Trophoblast cell (in vitro differentiated cells and primary cell): ENCODE measurements around the gene NAIF1.
"Not testable (repeated sequence)": the region's sequence is repeated elsewhere in the genome, so short reads cannot be mapped to it uniquely, and the experiment has no call there.

Experiments used
- DNase-seq, 2 donors: peaks; one replicate each; pipeline ENCODE4 v3.0.0-alpha.2; 2016
- H2AFZ ChIP-seq: 2 replicates; pipeline ENCODE4 v1.6.1; 2013; ENCODE audit warnings: low read length, moderate library complexity, mild to moderate bottlenecking; ENCODE audit not compliant: insufficient read depth, poor library complexity
- H2AK5ac ChIP-seq: 2 replicates; pipeline ENCODE4 v1.6.1; 2013; ENCODE audit warnings: mild to moderate bottlenecking, low read length
- H2BK120ac ChIP-seq: 2 replicates; pipeline ENCODE4 v1.6.1; 2013; ENCODE audit warnings: low read length, mild to moderate bottlenecking, moderate library complexity; ENCODE audit not compliant: insufficient read depth, poor library complexity
- H2BK12ac ChIP-seq: 2 replicates; pipeline ENCODE4 v1.6.1; 2013; ENCODE audit warnings: mild to moderate bottlenecking, low read length, moderate library complexity
- H2BK5ac ChIP-seq: 2 replicates; pipeline ENCODE4 v1.6.1; 2013; ENCODE audit warnings: low read length, low read depth, moderate library complexity, mild to moderate bottlenecking; ENCODE audit not compliant: poor library complexity
- H3K14ac ChIP-seq: 2 replicates; pipeline ENCODE4 v1.6.1; 2013; ENCODE audit warnings: mild to moderate bottlenecking, low read length
- H3K18ac ChIP-seq: 2 replicates; pipeline ENCODE4 v1.6.1; 2013; ENCODE audit warnings: mild to moderate bottlenecking, low read length
- H3K23ac ChIP-seq: 2 replicates; pipeline ENCODE4 v1.6.1; 2013; ENCODE audit warnings: low read length
- H3K27ac ChIP-seq: 2 replicates; pipeline ENCODE4 v1.5.1; 2013; ENCODE audit warnings: low read depth, mild to moderate bottlenecking, inconsistent platforms, low read length, moderate library complexity
- H3K27me3 ChIP-seq: 2 replicates; pipeline ENCODE4 v1.6.1; 2013; ENCODE audit warnings: inconsistent platforms, mild to moderate bottlenecking, low read length, moderate library complexity; ENCODE audit not compliant: insufficient read depth
- H3K36me3 ChIP-seq, 2 experiments: 1 replicate in 1 of 2; 2 replicates in 1 of 2; pipeline ENCODE4 v1.6.1; 2013; ENCODE audit warnings: low read length in 2 of 2, mild to moderate bottlenecking in 2 of 2, moderate library complexity in 1 of 2; ENCODE audit not compliant: insufficient read depth in 2 of 2, control insufficient read depth in 1 of 2
- H3K4ac ChIP-seq: 2 replicates; pipeline ENCODE4 v1.6.1; 2013; ENCODE audit warnings: low read depth, mild to moderate bottlenecking, low read length, moderate library complexity
- H3K4me1 ChIP-seq, 2 experiments: 1 replicate in 1 of 2; 2 replicates in 1 of 2; pipeline ENCODE4 v1.6.1; 2013; ENCODE audit warnings: low read length in 2 of 2, mild to moderate bottlenecking in 2 of 2, moderate library complexity in 1 of 2; ENCODE audit not compliant: insufficient read depth in 2 of 2, control insufficient read depth in 1 of 2
- H3K4me2 ChIP-seq: 2 replicates; pipeline ENCODE4 v1.6.1; 2013; ENCODE audit warnings: inconsistent platforms, mild to moderate bottlenecking, low read length, moderate library complexity
- H3K4me3 ChIP-seq: 2 replicates; pipeline ENCODE4 v1.5.1; 2013; ENCODE audit warnings: mild to moderate bottlenecking, low read depth, low read length, inconsistent platforms
- H3K79me1 ChIP-seq: one replicate; pipeline ENCODE4 v1.6.1; 2013; ENCODE audit warnings: low read length
- H3K79me2 ChIP-seq: 2 replicates; pipeline ENCODE4 v1.6.1; 2013; ENCODE audit warnings: low read length, mild to moderate bottlenecking; ENCODE audit not compliant: control insufficient read depth, insufficient read depth, poor library complexity
- H3K9ac ChIP-seq: 2 replicates; pipeline ENCODE4 v1.6.1; 2013; ENCODE audit warnings: mild to moderate bottlenecking, low read length
- H3K9me3 ChIP-seq: 2 replicates; pipeline ENCODE4 v1.6.1; 2013; ENCODE audit warnings: low read depth, mild to moderate bottlenecking, control low read depth, inconsistent platforms, low read length; ENCODE audit not compliant: insufficient read depth
- H4K12ac ChIP-seq: 2 replicates; pipeline ENCODE4 v1.6.1; 2013; ENCODE audit warnings: low read depth, mild to moderate bottlenecking, low read length, moderate library complexity
- H4K8ac ChIP-seq: 2 replicates; pipeline ENCODE4 v1.6.1; 2013; ENCODE audit warnings: low read depth, mild to moderate bottlenecking, low read length, moderate library complexity
- H4K91ac ChIP-seq: one replicate; pipeline ENCODE4 v1.6.1; 2013; ENCODE audit warnings: low read depth, mild to moderate bottlenecking, low read length, moderate library complexity
- WGBS: extraction: QIAGEN DNeasy Blood & Tissue Kit; methylation state at CpG from one replicate; pipeline ENCODE4 v1.1.7; 2013; ENCODE audit warnings: missing lambda C conversion rate; ENCODE audit not compliant: insufficient read length, insufficient coverage; ENCODE audit errors: extremely low coverage; 5-methylcytosine and 5-hydroxymethylcytosine counted together

NAIF1 gene

DNA sequence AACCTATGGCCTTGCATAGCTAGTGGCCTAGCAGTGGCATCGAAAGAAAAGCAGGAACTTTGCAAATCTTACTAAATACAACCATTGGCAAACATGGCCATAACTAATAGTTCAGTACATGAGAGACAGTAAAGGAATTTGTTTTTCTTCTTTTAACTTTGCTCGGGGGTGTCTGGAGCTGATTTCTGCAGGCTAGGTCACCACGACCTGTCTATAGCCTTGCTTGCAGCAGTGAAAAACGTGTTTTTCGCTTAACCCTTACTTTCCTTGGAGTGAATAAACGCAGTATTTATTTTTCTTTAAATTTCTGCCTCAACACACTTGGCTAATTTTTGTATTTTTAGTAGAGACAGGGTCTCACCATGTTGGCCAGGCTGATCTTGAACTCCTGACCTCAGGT, 19.9 kb downstream of the NAIF1 start:
- no CpG with 5 or more reads among the region's 6 CpGs for WGBS
- Histone ChIP-seq H4K8ac (no peak overlapping the region), H2AK5ac (no peak overlapping the region), H3K14ac (no peak overlapping the region), H2BK5ac (no peak overlapping the region), H2AFZ (no peak overlapping the region), H3K9ac (no peak overlapping the region), H2BK120ac (no peak overlapping the region), H3K9me3 (no peaks in the 10 kb centered on the region), H3K4me1 (peaks cover 16% of the 10 kb centered on the region in 2 experiments), H3K23ac (no peak overlapping the region), H3K27me3 (no peaks in the 10 kb centered on the region), H3K36me3 (no peaks in the 10 kb centered on the region), H3K4me2 (no peak overlapping the region), H3K27ac (no peak overlapping the region), H4K91ac (no peak overlapping the region), H4K12ac (no peak overlapping the region), H3K4me3 (no peak overlapping the region), H3K79me1 (peaks cover 5% of the 10 kb centered on the region), H3K18ac (no peak overlapping the region), H2BK12ac (no peak overlapping the region), H3K79me2 (no peaks in the 10 kb centered on the region), H3K4ac (no peak overlapping the region)
- no peak for DNase-seq

DNA sequence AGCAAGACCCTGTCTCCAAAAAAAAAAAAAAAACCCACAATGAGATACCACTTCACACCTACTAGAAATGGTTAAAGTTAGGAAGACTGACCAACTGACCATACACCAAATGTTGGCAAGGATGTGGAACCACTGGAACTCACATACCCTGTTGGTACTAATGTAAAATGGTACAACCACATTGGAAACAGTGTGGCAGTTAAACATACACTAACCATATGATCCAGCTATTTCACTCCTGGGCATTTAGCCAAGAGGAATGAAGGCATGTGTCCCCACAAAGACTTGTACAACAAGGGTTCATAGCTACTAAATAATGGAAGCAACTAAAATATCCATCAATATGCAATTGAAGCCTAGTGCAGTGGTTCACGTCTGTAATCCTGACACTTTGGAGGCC, 21.3 kb downstream of the NAIF1 start:
- Histone ChIP-seq H2BK120ac (no peak overlapping the region), H3K79me1 (no peaks in the 10 kb centered on the region), H3K9me3 (no peaks in the 10 kb centered on the region), H3K4me3 (no peak overlapping the region), H2AK5ac (no peak overlapping the region), H3K23ac (no peak overlapping the region), H3K14ac (no peak overlapping the region), H2BK12ac (no peak overlapping the region), H3K27me3 (no peaks in the 10 kb centered on the region), H3K36me3 (no peaks in the 10 kb centered on the region), H3K18ac (no peak overlapping the region), H3K4me1 (peaks cover 6 to 8% of the 10 kb centered on the region in 2 experiments), H3K4ac (no peak overlapping the region), H3K9ac (no peak overlapping the region), H2AFZ (no peak overlapping the region), H3K79me2 (no peaks in the 10 kb centered on the region), H4K12ac (no peak overlapping the region), H4K8ac (no peak overlapping the region), H2BK5ac (no peak overlapping the region), H3K27ac (no peak overlapping the region), H3K4me2 (no peak overlapping the region), H4K91ac (no peak overlapping the region)
- DNase-seq = no peak
- WGBS = no CpG with 5 or more reads among the region's 1 CpG

DNA sequence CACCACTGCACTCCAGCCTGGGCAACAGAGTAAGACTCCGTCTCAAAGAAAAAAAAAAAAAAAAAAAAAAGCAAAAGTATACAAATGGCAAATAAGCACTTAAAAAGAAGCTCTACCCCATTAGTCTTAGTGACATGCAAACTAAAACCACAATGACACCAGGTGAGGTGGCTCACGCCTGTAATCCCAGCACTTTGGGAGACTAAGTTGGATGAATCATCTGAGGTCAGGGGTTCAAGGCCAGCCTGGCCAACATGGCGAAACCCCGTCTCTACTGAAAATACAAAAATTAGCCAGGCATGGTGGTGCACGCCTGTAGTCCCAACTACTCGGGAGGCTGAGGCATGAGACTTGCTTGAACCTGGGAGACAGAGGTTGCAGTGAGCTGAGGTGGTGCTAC, 21.7 kb downstream of the NAIF1 start:
- H3K79me1 ChIP-seq, H3K14ac ChIP-seq, H3K9ac ChIP-seq, H3K4me3 ChIP-seq, H4K8ac ChIP-seq, H2BK120ac ChIP-seq, H2BK12ac ChIP-seq, H3K18ac ChIP-seq, DNase-seq, H3K4ac ChIP-seq, H2BK5ac ChIP-seq, H3K4me1 ChIP-seq, H3K36me3 ChIP-seq, H2AK5ac ChIP-seq, H4K91ac ChIP-seq, H2AFZ ChIP-seq, H3K23ac ChIP-seq, H3K79me2 ChIP-seq, H4K12ac ChIP-seq, H3K27me3 ChIP-seq, H3K9me3 ChIP-seq, H3K4me2 ChIP-seq, H3K27ac ChIP-seq: not testable (repeated sequence)
- WGBS = no CpG with 5 or more reads among the region's 6 CpGs

DNA sequence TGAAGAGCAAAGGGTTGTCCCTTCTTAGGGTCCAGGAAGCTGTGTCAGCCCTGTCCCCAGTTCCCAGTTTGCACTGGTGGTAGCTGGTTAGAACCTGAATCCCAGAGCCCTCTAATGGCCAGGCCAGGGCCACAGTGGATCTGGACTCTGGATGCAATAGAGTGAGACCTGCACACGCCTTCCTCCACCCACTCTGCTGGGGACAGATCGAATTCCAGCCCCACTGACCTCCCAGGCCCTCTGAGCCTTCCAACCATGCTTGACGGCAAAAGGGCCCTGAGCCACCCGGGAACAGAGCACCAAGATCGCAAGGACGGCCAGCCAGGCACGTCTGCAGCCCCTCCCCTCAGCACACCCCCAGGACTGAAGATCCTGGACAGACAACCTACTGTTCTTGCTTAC, 23.7 kb downstream of the NAIF1 start:
- Histone ChIP-seq H3K23ac (no peak overlapping the region), H3K79me2 (no peaks in the 10 kb centered on the region), H3K36me3 (no peaks in the 10 kb centered on the region), H3K27me3 (no peaks in the 10 kb centered on the region), H3K4me1 (peaks cover 6% of the 10 kb centered on the region in 2 experiments), H4K8ac (no peak overlapping the region), H3K4ac (no peak overlapping the region), H2BK5ac (no peak overlapping the region), H4K91ac (no peak overlapping the region), H3K9me3 (no peaks in the 10 kb centered on the region), H3K18ac (no peak overlapping the region), H2BK120ac (no peak overlapping the region), H4K12ac (no peak overlapping the region), H3K27ac (no peak overlapping the region), H3K9ac (no peak overlapping the region), H2AFZ (no peak overlapping the region), H3K4me3 (no peak overlapping the region), H2BK12ac (no peak overlapping the region), H3K79me1 (no peaks in the 10 kb centered on the region), H3K14ac (no peak overlapping the region), H3K4me2 (no peak overlapping the region), H2AK5ac (no peak overlapping the region)
- no CpG with 5 or more reads among the region's 7 CpGs for WGBS
- DNase-seq = no peak
